HUES6 (cell line): ENCODE data around the gene TPD52L2.
A peak's percentile ranks its signal among the peaks of the same experiment; 100 is the strongest.

Experiments used
- H3K27ac ChIP-seq: 2 replicates; pipeline ENCODE4 v1.7.0; 2013; ENCODE audit warnings: low read depth, mild to moderate bottlenecking, low read length, inconsistent platforms
- H3K27me3 ChIP-seq: 2 replicates; pipeline ENCODE4 v1.6.1; 2013; ENCODE audit warnings: low read length; ENCODE audit not compliant: control insufficient read depth, insufficient read depth
- H3K36me3 ChIP-seq: 2 replicates; pipeline ENCODE4 v1.6.1; 2013; ENCODE audit warnings: low read length; ENCODE audit not compliant: control insufficient read depth, insufficient read depth
- H3K4me1 ChIP-seq: 2 replicates; pipeline ENCODE4 v1.6.1; 2013; ENCODE audit warnings: low read length; ENCODE audit not compliant: control insufficient read depth, insufficient read depth
- H3K4me3 ChIP-seq: 2 replicates; pipeline ENCODE4 v1.5.1; 2013; ENCODE audit warnings: low read depth, low read length
- H3K9ac ChIP-seq: one replicate; pipeline ENCODE4 v1.6.1; 2013; ENCODE audit warnings: mild to moderate bottlenecking, low read length
- H3K9me3 ChIP-seq: 2 replicates; pipeline ENCODE4 v1.6.1; 2013; ENCODE audit warnings: low read depth, low read length; ENCODE audit not compliant: control insufficient read depth, insufficient read depth

The TPD52L2 gene

DNA sequence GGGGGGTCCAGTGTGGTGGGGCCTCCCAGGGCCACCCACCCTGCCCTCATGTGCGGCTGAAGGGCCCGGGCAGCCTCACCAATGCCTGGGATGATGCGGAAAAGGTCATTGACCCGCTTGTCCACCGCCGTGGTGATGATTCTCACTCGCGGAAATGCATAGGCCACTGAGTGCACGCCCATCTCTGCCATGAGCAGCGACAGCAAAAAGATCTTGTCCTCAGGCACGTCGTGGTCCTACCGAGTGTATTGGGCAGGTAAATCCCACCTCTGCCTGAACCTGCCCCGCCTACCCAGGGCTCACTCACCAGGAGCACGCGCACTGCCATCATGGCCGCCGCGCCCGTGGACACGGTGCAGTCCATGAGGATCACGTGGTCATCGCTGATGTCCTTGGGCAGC is 75.0 kb downstream of the TPD52L2 start:
- no peak overlapping the region for H3K27ac ChIP-seq
- peaks cover 20% of the 10 kb centered on the region for H3K4me1 ChIP-seq
- no peaks in the 10 kb centered on the region for H3K9me3 ChIP-seq
- peaks cover 35% of the 10 kb centered on the region for H3K36me3 ChIP-seq
- H3K9ac ChIP-seq = no peak overlapping the region
- H3K4me3 ChIP-seq = peak overlapping the region; percentile 58
- no peaks in the 10 kb centered on the region for H3K27me3 ChIP-seq

DNA sequence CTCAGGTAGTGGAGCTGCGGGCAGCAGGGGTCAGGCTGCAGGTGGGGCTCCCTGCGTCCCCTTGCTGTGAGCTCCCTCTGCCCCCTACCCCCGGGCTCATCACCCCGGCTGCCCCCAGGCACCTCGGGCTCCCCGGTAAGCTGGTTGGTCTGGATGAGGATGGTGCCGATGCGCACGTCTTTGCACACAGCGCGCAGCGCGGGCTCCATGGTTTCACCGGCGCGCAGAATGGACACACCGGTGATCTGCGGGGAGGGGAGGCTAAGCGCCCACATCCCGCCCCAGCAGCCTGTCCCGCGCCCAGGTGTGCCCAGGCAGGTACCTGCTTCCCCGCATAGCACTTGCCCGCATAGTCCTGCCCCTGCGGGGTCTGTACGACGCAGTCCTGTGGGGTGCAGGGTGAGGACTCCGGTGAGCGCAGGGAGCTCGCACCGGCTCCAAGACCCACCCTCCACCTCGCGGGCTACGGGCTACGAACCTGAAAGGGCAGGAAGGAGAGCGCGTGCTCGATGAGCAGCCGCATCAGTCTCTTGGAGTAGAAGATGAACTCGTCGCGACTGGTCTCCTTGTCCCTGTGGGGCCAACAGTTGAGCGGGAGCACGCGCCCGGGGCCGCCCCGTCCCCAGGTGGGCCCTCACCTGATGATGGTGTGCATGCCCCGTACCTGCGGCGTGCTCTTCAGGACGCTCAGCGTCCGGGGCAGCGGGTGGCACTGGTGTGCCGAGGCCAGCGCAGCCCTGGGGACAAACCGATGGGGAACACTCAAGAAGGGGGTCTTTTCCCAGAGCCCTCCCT is 75.6 kb downstream of the TPD52L2 start:
- peak overlapping the region; percentile 36 for H3K9ac ChIP-seq
- H3K27ac ChIP-seq = peak overlapping the region; percentile 43; the same call in 1 of the 2 replicates
- H3K4me1 ChIP-seq = peaks cover 20% of the 10 kb centered on the region
- no peaks in the 10 kb centered on the region for H3K27me3 ChIP-seq
- H3K36me3 ChIP-seq = peaks cover 36% of the 10 kb centered on the region
- H3K9me3 ChIP-seq = no peaks in the 10 kb centered on the region
- H3K4me3 ChIP-seq = peak overlapping the region; percentile 58
